Left cardiac atrium (tissue), 4 donors: Measurements from ENCODE around the gene SEL1L3. TPM values are rescaled to one million over a fixed set of nuclear protein-coding genes. Genes with fewer than 3 reads are reported as not detected.

Source experiments
- ATAC-seq, 2 donors: fragments of 200-7000 bp; cut with Tn5 transposase; one replicate each; pipeline ENCODE4 v1.9.1; 2020; ENCODE audit warnings: mild to moderate bottlenecking in 2 of 2, moderate library complexity in 2 of 2
- DNase-seq: peaks from one replicate; pipeline ENCODE4 v3.0.0-alpha.2; 2020
- intact Hi-C, 2 donors: fragments of 100-400 bp; cut with DNase I; formaldehyde crosslinking; loops; one replicate each; pipeline versions ENCODE4 v1.14.1 to v1.15.1; 2022 to 2023
- total RNA-seq, 2 donors: library from RNA; stranded (reverse); fragmentation: NEBNext Ultra II Directional; extraction: Animal tissue kit (Norgen Biotek cat#: 25700); gene quantifications; one replicate each; pipeline ENCODE4 v1.2.1, GENCODE V29; 2021
- donor health status: DM: no; HTN: yes; CAD: no.
- donor health status: DM: no; HTN: yes; CAD: no; lungs with severe emphysema.
- donor health status: DM: yes; HTN: yes; CAD: no.
- donor health status: Dilated cardiomyopathy.

SEL1L3 gene
- total RNA-seq, 2 donors from 2014 or later: 5.6 to 6.6 TPM

- ATAC-seq: no peak
- intact Hi-C loops: no loop called here
- DNase-seq: no peak
Observed at GRCh38 chr4:25723409-25723808, 139.4 kb downstream of the SEL1L3 start.

DNA sequence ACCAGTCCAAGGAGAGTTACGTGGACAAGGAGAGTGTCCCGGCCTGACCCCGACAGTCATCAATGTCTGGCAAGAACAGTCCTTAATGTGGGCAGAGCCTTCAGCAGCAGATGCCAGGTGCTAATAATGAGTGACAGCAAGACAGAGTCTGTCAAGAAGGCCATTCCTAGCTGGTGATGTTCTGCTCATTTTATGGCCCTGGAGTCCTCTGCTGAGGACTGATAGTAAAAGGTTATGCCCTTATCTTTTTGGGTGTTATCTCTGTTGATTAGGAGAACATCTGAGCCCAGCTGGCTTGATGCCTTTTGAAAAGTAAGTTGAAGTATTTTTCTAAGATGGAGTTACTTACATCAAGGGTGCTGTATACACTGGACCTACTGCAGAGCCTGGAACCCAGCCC, 139.8 kb downstream of the SEL1L3 start:
- DNase-seq (no peak), ATAC-seq (peak in 1 of 2 donors; percentile 38)
- intact Hi-C loops: no loop called here

- no peak for DNase-seq
- intact Hi-C loops: no loop called here
- ATAC-seq: no peak
Observed at GRCh38 chr4:25713812-25714211, 149.0 kb downstream of the SEL1L3 start.

GRCh38 chr4:25712611-25713010, 150.2 kb downstream of the SEL1L3 start:
- DNase-seq (no peak), ATAC-seq (no peak)
- intact Hi-C loops: no loop called here

- no peak for ATAC-seq
- DNase-seq: no peak
- intact Hi-C loops: no loop called here
Observed at GRCh38 chr4:25710637-25711036, 152.2 kb downstream of the SEL1L3 start.

- intact Hi-C loops: no loop called here
- ATAC-seq: no peak
- DNase-seq: no peak
Observed at GRCh38 chr4:25704516-25704915, 158.3 kb downstream of the SEL1L3 start.

GRCh38 chr4:25703731-25704388, 158.9 kb downstream of the SEL1L3 start:
- DNase-seq (no peak), ATAC-seq (peak in 1 of 2 donors; percentile 54)
- intact Hi-C loops: no loop called here

GRCh38 chr4:25702848-25703247, 159.9 kb downstream of the SEL1L3 start:
- intact Hi-C loops: no loop called here
- no peak for DNase-seq
- peak; percentile 65 to 92 for ATAC-seq

DNA sequence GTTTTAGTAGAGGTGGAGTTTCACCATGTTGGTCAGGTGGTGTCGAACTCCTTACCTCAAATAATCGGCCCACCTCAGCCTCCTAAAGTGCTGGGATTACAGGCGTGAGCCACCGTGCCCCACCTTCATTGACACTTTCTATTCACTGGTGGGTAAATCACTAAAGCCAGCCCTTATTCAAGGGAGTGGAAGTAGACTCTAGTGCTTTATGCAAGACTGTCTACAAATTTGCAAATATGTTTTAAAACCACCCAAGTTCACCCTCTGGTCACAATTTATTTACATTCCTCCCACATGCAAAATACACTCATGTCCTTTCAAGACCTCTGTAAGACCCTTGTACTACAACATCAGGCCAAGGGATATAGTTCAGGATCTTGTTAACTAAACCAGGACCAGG, 162.1 kb downstream of the SEL1L3 start:
- intact Hi-C loops: no loop called here
- no peak for DNase-seq
- no peak for ATAC-seq

DNA sequence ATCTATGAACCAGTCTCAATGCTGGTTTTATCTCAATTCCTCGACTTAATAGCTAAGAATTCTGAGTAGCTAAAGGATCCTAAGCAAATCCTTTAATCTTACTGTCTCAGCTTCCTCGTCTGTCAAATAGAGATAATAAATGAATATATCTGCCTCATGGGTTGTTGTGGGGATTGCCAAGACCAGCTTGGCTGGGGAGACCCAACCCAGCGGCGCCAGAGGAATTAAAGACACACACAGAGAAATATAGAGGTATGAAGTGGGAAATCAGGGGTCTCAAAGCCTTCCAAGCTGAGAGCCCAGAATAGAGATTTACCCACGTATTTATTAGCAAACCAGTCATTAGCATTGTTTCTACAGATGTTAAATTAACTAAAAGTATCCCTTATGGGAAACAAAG, 165.3 kb downstream of the SEL1L3 start:
- ATAC-seq: no peak
- intact Hi-C loops: no loop called here
- no peak for DNase-seq

Other genes with a start within 250 kb of the SEL1L3 start
- gene SLC34A2, start 207.1 kb downstream of the SEL1L3 start, total RNA-seq: under 1 TPM in 1 of 2 donors, not detected in 1; 0.18 TPM
- 10 to 100 TPM; 26.6 to 34.2 TPM for gene SMIM20, start 51.2 kb upstream of the SEL1L3 start, total RNA-seq